H1 (cell line): ENCODE measurements around the gene ASRGL1. TPM values are rescaled to one million over a fixed set of nuclear protein-coding genes. Genes with fewer than 3 reads are reported as not detected.

Experiments
- CTCF ChIA-PET: fragments of 300-600 bp; sonication (Branson Sonifier 250); formaldehyde crosslinking; loops from one replicate; lab custom pipeline; 2021; ENCODE audit not compliant: partially characterized antibody; lab: Charles Lee
- POLR2A ChIA-PET: fragments of 300-600 bp; sonication (Branson Sonifier 250); formaldehyde crosslinking; loops from one replicate; lab custom pipeline; 2021; ENCODE audit warnings: inconsistent platforms; ENCODE audit not compliant: partially characterized antibody; lab: Charles Lee
- DNase-seq, 2 experiments: peaks; one replicate each; pipeline versions ENCODE4 v3.0.0 to v3.0.0-alpha.2; 2010 to 2022; ENCODE audit warnings: low spot score in 2 of 2, low read depth in 1 of 2, mixed read lengths in 1 of 2
- FAIRE-seq: peaks from 2 replicates; lab custom pipeline; 2011; peaks lifted over from hg19 to GRCh38; lab: Jason Lieb, UNC
- H2AFZ ChIP-seq: 2 replicates; pipeline ENCODE4 v1.8.1; 2012; ENCODE audit warnings: low read length, inconsistent platforms
- H2AK5ac ChIP-seq: 2 replicates; pipeline ENCODE4 v1.6.1; 2013; ENCODE audit warnings: low read depth, low read length
- H2BK120ac ChIP-seq: replicated peaks from 2 replicates; pipeline ENCODE3; 2013; ENCODE audit warnings: low read depth, low read length, inconsistent platforms
- H2BK12ac ChIP-seq: 2 replicates; pipeline ENCODE4 v1.6.1; 2013; ENCODE audit warnings: low read depth, low read length
- H2BK15ac ChIP-seq: 2 replicates; pipeline ENCODE4 v1.6.1; 2013; ENCODE audit warnings: low read length
- H2BK20ac ChIP-seq: 2 replicates; pipeline ENCODE4 v1.6.1; 2013; ENCODE audit warnings: low read length
- H2BK5ac ChIP-seq: 2 replicates; pipeline ENCODE4 v1.6.1; 2013; ENCODE audit warnings: low read depth, low read length
- H3K14ac ChIP-seq: 2 replicates; pipeline ENCODE4 v1.6.1; 2013; ENCODE audit warnings: inconsistent platforms; ENCODE audit not compliant: insufficient read length
- H3K18ac ChIP-seq: 2 replicates; pipeline ENCODE4 v1.6.1; 2013; ENCODE audit warnings: low read length; ENCODE audit errors: extremely low read depth
- H3K23ac ChIP-seq: 2 replicates; pipeline ENCODE4 v1.6.1; 2013; ENCODE audit warnings: inconsistent platforms; ENCODE audit not compliant: insufficient read length
- H3K23me2 ChIP-seq: 2 replicates; pipeline ENCODE4 v1.6.1; 2013; ENCODE audit warnings: low read depth, low read length
- H3K27ac ChIP-seq: 2 replicates; pipeline ENCODE4 v1.6.1; 2011; ENCODE audit warnings: low read depth, low read length, inconsistent platforms
- H3K27me3 ChIP-seq, 4 experiments: replicated peaks in 1 of 4; 1 replicate in 1 of 4; 2 replicates in 3 of 4; pipeline versions ENCODE4 v1.6.1 to v1.8.1; 2011 to 2013; ENCODE audit warnings: low read length in 3 of 4, mild to moderate bottlenecking in 3 of 4, inconsistent platforms in 2 of 4, mixed read lengths in 2 of 4, moderate library complexity in 1 of 4; ENCODE audit not compliant: control insufficient read depth in 3 of 4, insufficient read depth in 3 of 4; ENCODE audit errors: extremely low read depth in 1 of 4
- H3K36me3 ChIP-seq, 4 experiments: 2 replicates each; pipeline versions ENCODE4 v1.6.1 to v1.8.1; 2011 to 2013; ENCODE audit warnings: mild to moderate bottlenecking in 4 of 4, low read length in 3 of 4, moderate library complexity in 2 of 4, control low read depth in 1 of 4, inconsistent platforms in 1 of 4; ENCODE audit not compliant: insufficient read depth in 4 of 4, control insufficient read depth in 2 of 4
- H3K4ac ChIP-seq: replicated peaks from 2 replicates; pipeline ENCODE3; 2013; ENCODE audit warnings: low read length, low read depth, mixed read lengths, inconsistent platforms; ENCODE audit not compliant: insufficient read length
- H3K4me1 ChIP-seq, 4 experiments: replicated peaks in 1 of 4; 1 replicate in 1 of 4; 2 replicates in 3 of 4; pipeline versions ENCODE4 v1.6.1 to v1.8.1; 2011 to 2013; ENCODE audit warnings: low read length in 3 of 4, inconsistent platforms in 2 of 4, mixed read lengths in 1 of 4; ENCODE audit not compliant: insufficient read depth in 4 of 4, control insufficient read depth in 3 of 4
- H3K4me2 ChIP-seq, 2 experiments: 2 replicates each; pipeline versions ENCODE4 v1.6.1 to v1.8.1; 2011 to 2013; ENCODE audit warnings: low read depth in 2 of 2, low read length in 2 of 2, control low read depth in 1 of 2, inconsistent platforms in 1 of 2, mild to moderate bottlenecking in 1 of 2; ENCODE audit not compliant: insufficient read depth in 1 of 2
- H3K4me3 ChIP-seq, 4 experiments: fragments of 200-600, 300-600 bp in 1 of 4; sonication (generic), shearing (Covaris generic), sonication (Bioruptor Twin) in 1 of 4; 2 replicates each; pipeline versions ENCODE4 v1.5.1 to v1.8.1; 2011 to 2016; ENCODE audit warnings: low read length in 4 of 4, low read depth in 3 of 4, control low read depth in 2 of 4, inconsistent platforms in 2 of 4, mild to moderate bottlenecking in 2 of 4, mixed read lengths in 1 of 4, moderate library complexity in 1 of 4; ENCODE audit not compliant: insufficient read depth in 2 of 4; ENCODE audit errors: extremely low read depth in 1 of 4
- H3K56ac ChIP-seq: replicated peaks from 2 replicates; pipeline ENCODE3; 2013; ENCODE audit warnings: low read depth, mild to moderate bottlenecking, mixed read lengths, low read length, inconsistent platforms; ENCODE audit not compliant: insufficient read length
- H3K79me1 ChIP-seq: 2 replicates; pipeline ENCODE4 v1.6.1; 2013; ENCODE audit warnings: low read depth, low read length, control low read depth
- H3K79me2 ChIP-seq, 2 experiments: 2 replicates each; pipeline versions ENCODE4 v1.6.1 to v1.8.1; 2012 to 2013; ENCODE audit warnings: low read length in 2 of 2, mild to moderate bottlenecking in 2 of 2, inconsistent platforms in 1 of 2; ENCODE audit not compliant: insufficient read depth in 2 of 2, control insufficient read depth in 1 of 2
- H3K9ac ChIP-seq, 4 experiments: replicated peaks in 1 of 4; 1 replicate in 1 of 4; 2 replicates in 3 of 4; pipeline versions ENCODE4 v1.6.1 to v1.8.1; 2011 to 2013; ENCODE audit warnings: low read depth in 3 of 4, low read length in 3 of 4, control low read depth in 2 of 4, mild to moderate bottlenecking in 2 of 4, moderate library complexity in 2 of 4, inconsistent platforms in 1 of 4; ENCODE audit errors: extremely low read depth in 1 of 4
- H3K9me3 ChIP-seq, 2 experiments: 2 replicates each; pipeline versions ENCODE4 v1.6.1 to v1.8.1; 2012 to 2013; ENCODE audit warnings: mild to moderate bottlenecking in 2 of 2, moderate library complexity in 2 of 2, control low read depth in 1 of 2, inconsistent platforms in 1 of 2, low read depth in 1 of 2, low read length in 1 of 2, mixed read lengths in 1 of 2; ENCODE audit not compliant: insufficient read depth in 2 of 2
- H4K20me1 ChIP-seq, 2 experiments: replicated peaks in 1 of 2; 2 replicates each; pipeline versions ENCODE3 to v1.8.1; 2011 to 2013; ENCODE audit warnings: inconsistent platforms in 2 of 2, low read length in 2 of 2, mild to moderate bottlenecking in 1 of 2; ENCODE audit not compliant: insufficient read depth in 2 of 2, control insufficient read depth in 1 of 2
- H4K5ac ChIP-seq: 2 replicates; pipeline ENCODE4 v1.6.1; 2013; ENCODE audit warnings: low read length, low read depth, mixed read lengths, inconsistent platforms; ENCODE audit not compliant: insufficient read length
- H4K8ac ChIP-seq: 2 replicates; pipeline ENCODE4 v1.8.0; 2013; ENCODE audit warnings: mild to moderate bottlenecking, moderate library complexity, low read length, inconsistent platforms; ENCODE audit not compliant: insufficient read depth; ENCODE audit errors: extremely low read depth
- H4K91ac ChIP-seq: replicated peaks from 2 replicates; pipeline ENCODE3; 2013; ENCODE audit warnings: low read length, mixed read lengths, inconsistent platforms; ENCODE audit not compliant: insufficient read length
- GABPA ChIP-seq: IDR thresholded peaks from 2 replicates; pipeline ENCODE4 v1.6.1; 2011; ENCODE audit warnings: mild to moderate bottlenecking, low read length, moderate library complexity, borderline replicate concordance; ENCODE audit not compliant: insufficient read depth
- PHF8 ChIP-seq: fragments of 200-600 bp; sonication (generic); conservative IDR thresholded peaks from 2 replicates; pipeline ENCODE4 v1.7.1; 2012; ENCODE audit warnings: low read depth, mild to moderate bottlenecking, inconsistent platforms, low read length, moderate library complexity
- TAF7 ChIP-seq: optimal IDR thresholded peaks from 2 replicates; pipeline ENCODE3; 2011; ENCODE audit warnings: low read depth, mild to moderate bottlenecking, inconsistent platforms, low read length, moderate library complexity, borderline replicate concordance
- TBP ChIP-seq: IDR thresholded peaks from 2 replicates; pipeline ENCODE4 v1.6.1; 2011; ENCODE audit warnings: low read depth, low read length, improper control_type of control experiment
- TEAD4 ChIP-seq: IDR thresholded peaks from 2 replicates; pipeline ENCODE4 v1.6.1; 2012; ENCODE audit warnings: low read depth, low read length, inconsistent platforms, mixed read lengths
- WGBS, 2 experiments: shearing (Covaris generic) in 1 of 2; methylation state at CpG; one replicate each; pipeline versions ENCODE4 v1.1.6 to v1.1.7; 2013 to 2015; ENCODE audit warnings: low lambda C conversion rate in 2 of 2, mixed read lengths in 2 of 2, inconsistent platforms in 1 of 2, low coverage in 1 of 2, missing lambda C conversion rate in 1 of 2; ENCODE audit not compliant: insufficient replicate concordance in 2 of 2, insufficient coverage in 1 of 2, insufficient read length in 1 of 2; ENCODE audit errors: extremely low coverage in 1 of 2, missing lambda C conversion rate in 1 of 2; 5-methylcytosine and 5-hydroxymethylcytosine counted together
- polyA plus RNA-seq, 7 experiments: library from polyadenylated mRNA; depleted of rRNA in 3 of 7; stranded (reverse) in 5 of 7; unstranded in 2 of 7; fragments of >200 nt in 5 of 7; fragments of 200-250 nt in 2 of 7; gene quantifications; 1 replicate in 5 of 7; 2 replicates in 1 of 7; 4 replicates in 1 of 7; pipeline versions ENCODE4 v1.2.1 to v1.2.3, GENCODE V29; 2011 to 2013; ENCODE audit warnings: missing spikeins in 2 of 7, mixed read lengths in 2 of 7
- total RNA-seq: library from RNA; stranded (reverse); fragmentation: NEBNext Ultra II Directional; extraction: Animal tissue kit (Norgen Biotek cat#: 25700); gene quantifications from 2 replicates; pipeline ENCODE4 v1.2.1, GENCODE V29; 2021
- TF ChIP-seq, protein P1 (sequence below), 3 experiments: IDR thresholded peaks; 1 replicate in 2 of 3; 2 replicates in 1 of 3; pipeline versions ENCODE4 v1.5.1 to v1.6.1; 2011; ENCODE audit warnings: low read length in 3 of 3, mild to moderate bottlenecking in 3 of 3, inconsistent platforms in 2 of 3, low read depth in 1 of 3, moderate library complexity in 1 of 3; ENCODE audit not compliant: insufficient read depth in 1 of 3; ENCODE audit errors: control extremely low read depth in 1 of 3

Gene ASRGL1
- total and polyA plus RNA-seq, 2 of the 8 experiments (the other 6 are each of a cell fraction or from before 2014, with no cell fraction given) = 19.9 to 23.5 TPM

- Histone ChIP-seq H2AK5ac (no peak overlapping the region), H3K36me3 (no peaks in the 10 kb centered on the region), H3K23me2 (no peaks in the 10 kb centered on the region), H3K4ac (no peak overlapping the region), H2BK20ac (no peak overlapping the region), H3K9me3 (no peaks in the 10 kb centered on the region), H3K18ac (no peak overlapping the region), H2BK15ac (no peak overlapping the region), H3K56ac (no peak overlapping the region), H3K4me3 (no peak overlapping the region), H3K9ac (no peak overlapping the region), H2BK12ac (no peak overlapping the region), H4K8ac (no peak overlapping the region), H3K14ac (no peak overlapping the region), H3K4me1 (0 out of 7 replicates have a peak, but pooled peaks cover 0 to 2% (median 0%) of the 10 kb centered on the region in 4 experiments), H4K20me1 (no peaks in the 10 kb centered on the region), H3K79me1 (no peaks in the 10 kb centered on the region), H4K91ac (no peak overlapping the region), H2BK120ac (no peak overlapping the region), H2BK5ac (no peak overlapping the region), H3K79me2 (no peaks in the 10 kb centered on the region), H2AFZ (no peak overlapping the region), H3K4me2 (no peak overlapping the region), H3K23ac (no peak overlapping the region), H3K27me3 (no peaks in the 10 kb centered on the region), H4K5ac (no peak overlapping the region), H3K27ac (no peak overlapping the region)
- TF ChIP-seq, protein P1, sequence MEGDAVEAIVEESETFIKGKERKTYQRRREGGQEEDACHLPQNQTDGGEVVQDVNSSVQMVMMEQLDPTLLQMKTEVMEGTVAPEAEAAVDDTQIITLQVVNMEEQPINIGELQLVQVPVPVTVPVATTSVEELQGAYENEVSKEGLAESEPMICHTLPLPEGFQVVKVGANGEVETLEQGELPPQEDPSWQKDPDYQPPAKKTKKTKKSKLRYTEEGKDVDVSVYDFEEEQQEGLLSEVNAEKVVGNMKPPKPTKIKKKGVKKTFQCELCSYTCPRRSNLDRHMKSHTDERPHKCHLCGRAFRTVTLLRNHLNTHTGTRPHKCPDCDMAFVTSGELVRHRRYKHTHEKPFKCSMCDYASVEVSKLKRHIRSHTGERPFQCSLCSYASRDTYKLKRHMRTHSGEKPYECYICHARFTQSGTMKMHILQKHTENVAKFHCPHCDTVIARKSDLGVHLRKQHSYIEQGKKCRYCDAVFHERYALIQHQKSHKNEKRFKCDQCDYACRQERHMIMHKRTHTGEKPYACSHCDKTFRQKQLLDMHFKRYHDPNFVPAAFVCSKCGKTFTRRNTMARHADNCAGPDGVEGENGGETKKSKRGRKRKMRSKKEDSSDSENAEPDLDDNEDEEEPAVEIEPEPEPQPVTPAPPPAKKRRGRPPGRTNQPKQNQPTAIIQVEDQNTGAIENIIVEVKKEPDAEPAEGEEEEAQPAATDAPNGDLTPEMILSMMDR (IDR thresholded peaks at IDR 0.05; ENCODE audit: control extremely low read depth in 1 of 3, insufficient read depth in 1 of 3, low read depth in 1 of 3, low read length in 3 of 3) = no peak
- TF ChIP-seq PHF8 (no peak), GABPA (no peak), TAF7 (no peak), TEAD4 (no peak), TBP (no peak)
- ChIA-PET POLR2A (interaction anchor here (0.9 to 1.1 kb wide), 3 partner anchors 8 to 136 kb away, joined by 3 to 5 read pairs (median 4); partner anchors contain the start of gene AHNAK), CTCF (interaction anchor here (0.8 to 3.9 kb wide), 8 partner anchors 8 to 149 kb away, joined by 3 to 25 read pairs (median 6); partner anchors contain the start of gene SCGB1A1)
- FAIRE-seq (no peak), DNase-seq (no peak)
- WGBS, 2 experiments = 90% methylated on average over 5 of the region's 5 CpGs; no CpG with 5 or more reads in 1 of the 2 experiments
Measured at GRCh38 chr11:62411524-62411923, 74.3 kb downstream of the ASRGL1 start.
